ENCODE results near the gene HOXA9.

- TF ChIP-seq CEBPB (IDR thresholded peaks at IDR 0.05; ENCODE audit: low read depth, low read length), result no peak
- peak; percentile 81 for TF ChIP-seq POLR2A (IDR thresholded peaks at IDR 0.05; ENCODE audit: low read depth, low read length)
- TF ChIP-seq CTCF (conservative IDR thresholded peaks at IDR 0.05; ENCODE audit: low read depth, low read length), result no peak
- TF ChIP-seq MAZ (IDR thresholded peaks at IDR 0.05; ENCODE audit: borderline replicate concordance, low read depth, low read length), result peak; percentile 68; the same call in 1 of the 2 replicates
- TF ChIP-seq MXI1 (IDR thresholded peaks at IDR 0.05; ENCODE audit: borderline replicate concordance, low read depth, low read length), result peak; percentile 63; the same call in 1 of the 2 replicates
- TF ChIP-seq MAFK (IDR thresholded peaks at IDR 0.05; ENCODE audit: low read depth, low read length), result no peak
- TF ChIP-seq SMC3 (IDR thresholded peaks at IDR 0.05; ENCODE audit: low read depth, low read length), result peak; percentile 9; the same call in 1 of the 2 replicates
- TF ChIP-seq BHLHE40 (IDR thresholded peaks at IDR 0.05; ENCODE audit: low read depth, low read length), result peak; percentile 84
- TF ChIP-seq USF2 (IDR thresholded peaks at IDR 0.05; ENCODE audit: low read depth, low read length), result peak; percentile 93
- TF ChIP-seq RFX5 (IDR thresholded peaks at IDR 0.05; ENCODE audit: low read depth, low read length), result no peak
- TF ChIP-seq FOS (IDR thresholded peaks at IDR 0.05; ENCODE audit: low read depth, low read length), result 0 out of 2 replicates have a peak, but pooled peaks have one; percentile 10
- TF ChIP-seq ELK1 (IDR thresholded peaks at IDR 0.05; ENCODE audit: borderline replicate concordance, low read depth, low read length), result no peak
- no peak for TF ChIP-seq RCOR1 (IDR thresholded peaks at IDR 0.05; ENCODE audit: insufficient replicate concordance, low read length)
Measured at GRCh38 chr7:27117887-27118491, 47.3 kb downstream of the HOXA9 start.

All from IMR-90 (cell line).